Right renal cortex interstitium (tissue), 3 donors: ENCODE data around the gene NDUFB7. TPM values are rescaled to one million over a fixed set of nuclear protein-coding genes. Genes with fewer than 3 reads are reported as not detected.
A peak's percentile ranks its signal among the peaks of the same experiment; 100 is the strongest.

ENCODE experiments used
- DNase-seq, 3 donors: peaks; one replicate each; pipeline ENCODE4 v3.0.0-alpha.2; 2013; ENCODE audit warnings: low read depth in 3 of 3, low spot score in 2 of 3
- polyA plus RNA-seq, 3 donors: library from polyadenylated mRNA; unstranded; fragments of 120-200 nt; gene quantifications; one replicate each; pipeline ENCODE4 v1.2.1, GENCODE V29; 2013; ENCODE audit not compliant: insufficient read length in 3 of 3

NDUFB7 gene
- polyA plus RNA-seq, 3 donors: 76.7 to 96.7 (median 88.4) TPM

DNA sequence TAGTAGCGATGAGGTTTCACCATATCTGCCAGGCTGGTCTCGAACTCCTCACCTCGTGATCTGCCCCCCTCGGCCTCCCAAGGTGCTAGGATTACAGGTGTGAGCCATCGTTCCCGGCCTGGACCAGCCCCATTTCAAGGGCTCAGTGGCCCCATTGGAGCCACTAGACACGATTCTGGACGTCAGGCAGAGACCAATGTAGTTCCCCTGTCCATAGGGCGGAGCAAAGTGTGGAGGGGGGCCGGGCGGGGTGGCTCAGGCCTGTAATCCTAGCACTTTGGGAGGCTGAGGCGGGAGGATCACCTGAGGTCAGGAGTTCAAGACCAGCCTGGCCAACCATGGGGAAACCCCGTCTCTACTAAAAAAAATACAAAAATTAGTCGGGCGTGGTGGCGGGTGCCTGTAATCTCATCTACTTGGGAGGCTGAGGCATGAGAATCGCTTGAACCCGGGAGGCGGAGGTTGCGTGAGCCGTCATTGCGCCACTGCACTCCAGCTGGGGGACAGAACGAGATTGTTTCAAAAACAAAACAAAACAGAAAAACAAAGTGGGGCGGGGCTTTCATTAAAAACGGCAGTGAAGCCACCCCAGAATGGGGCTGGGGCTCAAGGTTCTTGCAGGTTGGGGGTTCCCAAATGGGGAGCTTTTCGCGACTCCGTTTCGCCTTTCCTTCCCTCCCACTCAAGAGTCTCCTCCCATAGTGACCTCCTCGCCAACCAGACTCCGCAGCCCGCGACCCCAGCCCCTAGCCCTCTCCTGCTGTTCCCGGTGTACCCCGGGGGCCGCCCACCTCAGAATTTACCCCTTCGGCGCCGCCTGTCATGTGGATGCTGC, 43.2 kb downstream of the NDUFB7 start:
- DNase-seq: no peak

DNA sequence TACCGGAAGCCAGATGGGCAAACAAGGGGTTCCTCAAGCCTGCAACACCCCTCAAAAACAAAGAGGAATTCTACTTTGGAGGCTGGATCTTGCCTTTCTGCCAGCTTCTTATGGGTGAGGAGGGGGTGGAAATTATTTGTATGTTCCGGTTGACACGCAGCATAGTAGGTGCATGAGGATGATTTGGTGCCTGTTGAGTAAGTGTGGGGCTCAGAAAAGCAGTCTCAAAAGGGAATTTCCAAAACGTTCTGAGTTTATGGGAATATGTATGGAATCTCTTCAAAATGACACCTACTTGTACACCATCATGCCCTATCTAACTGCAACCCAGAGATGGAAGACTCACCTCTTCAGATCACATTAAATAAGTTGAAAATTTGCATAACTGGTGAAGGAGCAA, 45.4 kb downstream of the NDUFB7 start:
- no peak for DNase-seq

DNA sequence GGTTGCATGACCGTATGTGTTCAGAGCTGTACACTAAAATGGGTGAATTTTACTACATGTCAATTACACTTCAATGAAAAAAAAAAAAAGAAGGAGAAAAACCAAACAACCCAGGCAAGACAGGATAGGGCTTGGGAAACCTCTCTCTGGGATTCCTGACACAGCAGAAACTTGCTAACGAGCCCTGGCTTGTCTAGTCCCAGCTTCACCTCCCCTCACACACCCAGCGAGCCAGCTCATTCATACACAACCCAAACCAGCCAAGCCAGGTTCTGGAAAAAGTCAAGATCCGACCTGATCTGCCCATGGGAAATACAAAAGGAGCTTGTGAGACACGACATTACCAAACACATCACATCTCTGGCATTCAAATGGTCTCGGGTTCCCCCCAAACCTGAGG, 46.1 kb downstream of the NDUFB7 start:
- no peak for DNase-seq

DNA sequence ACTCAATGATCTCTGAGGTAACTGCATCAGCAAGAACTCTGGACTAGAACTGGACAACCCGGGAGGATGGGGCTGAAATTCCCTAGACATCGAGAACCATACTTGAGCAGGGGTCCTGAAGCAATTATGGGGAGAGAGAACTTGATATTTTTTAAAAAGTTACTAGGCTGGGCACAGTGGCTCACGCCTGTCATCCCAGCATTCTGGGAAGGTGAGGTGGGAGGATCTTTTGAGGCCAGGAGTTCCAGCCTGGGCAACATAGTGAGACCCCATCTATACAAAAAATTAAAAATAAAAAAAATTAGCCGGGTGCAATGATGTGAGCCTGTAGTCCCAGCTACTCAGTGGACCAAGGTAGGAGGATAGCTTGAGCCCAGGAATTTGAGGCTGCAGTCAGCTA, 51.3 kb downstream of the NDUFB7 start:
- no peak for DNase-seq

DNA sequence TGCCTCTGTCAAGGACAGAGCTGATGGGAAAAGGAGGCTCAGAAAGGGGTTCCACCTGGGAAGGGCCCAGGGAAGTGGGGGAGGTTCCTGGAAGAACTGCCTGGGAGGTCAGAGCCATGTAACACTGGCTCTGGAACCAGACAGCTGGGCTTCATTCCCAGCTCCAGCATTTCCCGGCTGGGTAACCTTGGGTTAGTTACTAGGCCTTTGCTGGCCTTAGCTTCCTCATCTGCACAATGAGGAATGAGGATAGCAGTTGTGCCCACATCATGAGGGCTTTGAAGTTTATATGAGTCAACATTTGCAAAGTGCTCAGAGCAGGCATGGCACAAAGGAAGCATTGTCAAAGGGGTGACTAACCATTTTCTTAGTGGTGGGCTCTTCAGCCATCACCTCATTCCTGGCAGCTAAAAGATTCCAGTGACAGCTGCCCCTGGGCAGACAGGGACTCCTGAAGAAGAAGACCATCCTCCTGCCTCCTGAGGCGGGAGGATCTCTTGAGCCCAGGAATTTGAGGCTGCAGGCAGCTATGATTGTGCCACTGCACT, 51.9 kb downstream of the NDUFB7 start:
- DNase-seq: no peak

DNA sequence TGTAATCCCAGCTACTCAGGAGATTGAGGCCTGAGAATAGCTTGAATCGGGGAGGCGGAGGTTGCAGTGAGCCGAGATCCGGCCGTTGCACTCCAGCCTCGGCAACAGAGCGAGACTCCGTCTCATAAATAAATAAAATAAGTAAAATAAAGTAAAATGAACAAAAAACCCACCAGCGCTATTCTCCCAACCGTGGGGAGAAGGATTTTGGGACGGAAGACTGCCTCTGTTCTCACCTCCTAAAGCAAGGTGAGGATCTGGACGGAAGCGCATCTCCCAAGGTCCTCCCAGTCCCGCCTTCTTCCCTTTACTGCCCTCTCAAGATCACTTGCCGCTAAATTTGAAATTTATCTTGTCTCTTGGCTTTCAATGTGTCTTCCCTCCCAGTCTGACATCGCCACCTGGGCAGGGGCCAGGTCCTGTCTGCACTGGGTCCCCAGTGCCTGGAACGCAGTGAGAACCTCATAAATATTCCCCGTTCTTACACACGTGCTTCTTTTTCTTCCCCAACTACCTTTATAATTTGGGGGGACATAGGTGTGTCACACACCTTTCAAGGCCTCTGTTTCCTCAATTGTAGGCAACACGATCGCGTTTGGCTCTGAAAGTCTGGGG, 52.5 kb downstream of the NDUFB7 start:
- DNase-seq: no peak

DNA sequence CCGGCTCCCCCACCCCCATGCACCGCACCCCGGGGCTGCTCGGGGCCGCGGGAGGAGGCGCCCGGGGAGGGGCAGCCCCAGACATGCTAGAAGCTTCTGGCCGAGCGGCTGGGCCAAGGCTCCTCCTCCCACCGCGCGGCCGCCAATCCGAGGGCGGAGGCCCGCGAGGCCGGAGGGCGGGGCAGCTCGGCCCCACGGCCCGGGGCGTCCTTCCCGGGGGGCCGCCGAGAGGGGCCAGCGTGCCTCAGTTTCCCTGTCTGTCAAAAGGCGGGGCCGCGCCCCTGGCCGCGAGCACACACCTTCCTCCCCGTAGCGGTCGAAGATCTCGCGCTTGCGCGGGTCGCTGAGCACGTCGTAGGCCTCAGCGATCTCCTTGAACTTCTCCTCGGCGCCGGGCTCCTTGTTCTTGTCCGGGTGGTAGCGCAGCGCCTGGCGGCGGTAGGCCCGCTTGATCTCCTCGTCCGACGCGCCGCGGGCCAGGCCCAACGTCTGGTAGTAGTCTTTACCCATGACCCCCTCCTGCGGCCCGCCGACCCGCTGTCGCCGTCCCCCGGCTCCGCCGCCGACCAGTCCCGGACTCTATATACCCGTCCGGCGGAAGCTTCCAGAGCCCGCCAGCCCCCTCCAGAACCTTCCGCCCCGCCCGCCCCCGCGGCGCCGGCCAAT, 53.9 kb downstream of the NDUFB7 start, which contains the start of gene DNAJB1:
Gene DNAJB1, minus strand, starts transcription at position 558 of the 666 bp plus-strand sequence. Its CDS starts 48 bp downstream, at position 510.
- peak in 1 of 3 donors; percentile 30 for DNase-seq

DNA sequence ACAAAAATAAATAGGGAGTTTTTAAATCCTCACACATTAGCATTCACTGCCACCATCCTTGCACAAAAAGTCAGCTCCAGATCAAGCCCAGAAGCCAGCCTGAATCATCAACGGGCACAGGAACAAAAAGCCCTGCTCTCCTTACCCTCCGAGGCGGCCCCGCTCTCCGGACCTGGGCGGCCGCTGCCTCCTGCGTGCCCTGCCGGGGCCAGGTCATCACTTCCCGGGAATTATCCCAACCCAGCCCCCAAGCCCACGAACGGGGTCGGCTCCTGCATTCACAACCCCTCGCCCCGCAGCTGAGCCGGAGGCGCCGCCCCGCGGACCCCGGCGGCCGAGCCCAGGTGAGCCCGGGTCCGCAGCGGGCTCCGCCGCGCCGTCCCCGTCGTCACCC, 54.4 kb downstream of the NDUFB7 start:
- DNase-seq: no peak

DNA sequence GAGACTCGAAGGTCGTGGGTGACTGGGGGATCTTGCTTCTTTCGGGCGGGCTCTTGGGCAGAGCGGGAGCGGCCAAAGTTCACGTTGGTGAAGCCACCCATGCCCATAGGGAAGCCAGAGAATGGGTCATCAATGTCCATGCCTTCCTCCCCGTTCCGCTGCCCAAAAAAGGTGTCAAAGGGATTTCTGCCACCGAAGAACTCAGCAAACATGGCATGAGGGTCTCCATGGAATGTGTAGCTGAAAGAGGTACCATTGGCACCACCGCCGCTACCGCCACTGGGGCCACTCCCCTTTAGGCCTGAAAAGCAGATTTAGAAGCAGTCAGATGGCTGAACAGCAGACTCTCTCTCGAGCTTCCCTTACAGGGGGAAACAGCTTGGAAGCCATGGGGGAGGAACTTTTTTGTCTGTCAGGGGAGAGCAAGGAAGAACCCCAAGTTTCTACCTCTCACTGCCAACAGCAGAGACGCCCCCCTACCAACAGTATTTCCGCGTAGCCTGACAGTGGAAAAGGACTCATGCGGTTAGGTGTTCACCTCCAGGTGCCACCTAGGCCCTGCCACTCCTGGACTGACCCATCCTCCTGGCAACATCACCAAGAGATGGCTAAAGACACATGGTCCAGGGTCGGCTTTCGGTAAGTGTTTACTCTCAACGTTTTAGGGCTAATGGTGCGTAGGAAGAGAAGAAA, 55.0 kb downstream of the NDUFB7 start:
- no peak for DNase-seq

Other genes with a start within 250 kb of the NDUFB7 start
- gene ADGRE5, start 190.6 kb downstream of the NDUFB7 start, polyA plus RNA-seq: 10 to 100 TPM; 18.2 to 23.0 (median 19.2) TPM
- 10 to 100 TPM; 46.6 to 53.9 (median 52.1) TPM for gene DDX39A, start 152.7 kb downstream of the NDUFB7 start, polyA plus RNA-seq
- gene PKN1, start 138.8 kb downstream of the NDUFB7 start, polyA plus RNA-seq: 10 to 100 TPM; 86.1 to 98.8 (median 94.6) TPM
- gene PTGER1, start 96.7 kb downstream of the NDUFB7 start, polyA plus RNA-seq: 1 to 10 TPM; 2.2 to 4.4 (median 3.7) TPM
- gene GIPC1, start 75.9 kb downstream of the NDUFB7 start, polyA plus RNA-seq: 10 to 100 TPM; 52.6 to 67.1 (median 66.6) TPM
- gene DNAJB1, start 53.7 kb downstream of the NDUFB7 start, polyA plus RNA-seq: 100 to 1,000 TPM in 1 of 3 donors, 10 to 100 TPM in 2; 97.2 to 119 (median 99.3) TPM
- 100 to 1,000 TPM; 113 to 144 (median 132) TPM for gene TECR, start 42.5 kb downstream of the NDUFB7 start, polyA plus RNA-seq
- under 1 TPM; 0.06 to 0.17 (median 0.12) TPM for gene CLEC17A, start 11.0 kb upstream of the NDUFB7 start, polyA plus RNA-seq
- under 1 TPM in 2 of 3 donors, not detected in 1; 0.11 to 0.20 TPM for gene ADGRE3, start 102.8 kb upstream of the NDUFB7 start, polyA plus RNA-seq
- 10 to 100 TPM; 14.3 to 16.6 (median 16.1) TPM for gene ZNF333, start 118.0 kb upstream of the NDUFB7 start, polyA plus RNA-seq
- gene ADGRE2, start 206.5 kb upstream of the NDUFB7 start, polyA plus RNA-seq: under 1 TPM; 0.32 to 0.40 (median 0.40) TPM